ENCODE measurements around the gene RER1. TPM values are rescaled to one million over a fixed set of nuclear protein-coding genes. Genes with fewer than 3 reads are reported as not detected.
A peak's percentile ranks its signal among the peaks of the same experiment; 100 is the strongest.

RER1 gene, protein sequence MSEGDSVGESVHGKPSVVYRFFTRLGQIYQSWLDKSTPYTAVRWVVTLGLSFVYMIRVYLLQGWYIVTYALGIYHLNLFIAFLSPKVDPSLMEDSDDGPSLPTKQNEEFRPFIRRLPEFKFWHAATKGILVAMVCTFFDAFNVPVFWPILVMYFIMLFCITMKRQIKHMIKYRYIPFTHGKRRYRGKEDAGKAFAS
- 100 to 1,000 TPM; 120 to 131 TPM for total RNA-seq

DNA sequence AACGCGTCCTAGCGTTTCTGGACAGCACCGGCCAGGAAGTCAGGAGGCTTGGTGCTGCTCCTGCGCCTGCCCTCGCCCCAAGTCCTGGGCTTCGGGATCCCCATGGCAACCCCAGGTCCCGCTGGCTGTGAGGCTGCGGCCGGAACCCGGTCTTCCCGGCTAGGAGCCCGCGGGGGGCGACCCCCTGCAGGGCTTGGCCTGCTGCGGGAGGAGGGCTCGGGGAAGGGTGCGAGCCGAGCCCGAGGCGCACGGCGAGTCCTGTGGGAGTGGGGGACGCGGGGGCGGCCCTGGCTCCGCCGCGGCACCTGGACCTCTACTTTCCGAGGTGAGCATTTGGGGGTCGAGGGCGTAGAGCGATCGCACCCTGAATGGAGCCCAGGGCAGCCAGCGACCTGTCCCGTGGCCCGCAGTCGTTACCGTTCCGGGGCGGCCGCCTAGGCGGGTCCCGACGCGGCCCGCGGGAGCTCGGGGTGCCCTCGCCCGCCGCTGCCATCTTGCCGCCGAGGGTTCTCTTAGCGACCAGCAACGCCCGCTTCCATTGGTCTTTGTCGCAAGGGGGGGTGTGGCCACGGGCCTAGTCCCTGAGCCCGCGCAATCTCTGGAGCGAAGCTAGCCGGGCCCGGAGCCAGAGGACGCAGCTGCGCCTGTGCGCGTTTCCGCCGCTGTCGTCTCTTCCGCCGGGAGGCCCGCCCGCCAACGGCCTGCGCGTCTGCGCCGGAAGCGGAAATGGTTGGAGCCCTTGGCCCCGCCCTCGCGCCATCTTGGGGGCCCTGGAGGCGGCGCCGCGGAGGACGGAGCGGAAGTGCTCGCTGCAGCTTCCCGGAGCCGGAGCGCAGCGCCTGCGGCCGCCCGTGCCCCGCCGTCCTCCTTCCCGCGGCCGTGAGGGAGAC, at the start of gene RER1, which contains the start of gene MORN1:
Gene RER1, plus strand, starts transcription at position 801 of the 890 bp plus-strand sequence. CDS start 3,950 bp downstream, outside the sequence.
Gene MORN1, minus strand, starts transcription at position 514 of the 890 bp plus-strand sequence. Its CDS starts 21 bp downstream, at position 493.
- H3K4me3 Mint-ChIP-seq: peak within 1 kb of the TSS; percentile 92
- ATAC-seq: peak; percentile 99
- H3K36me3 Mint-ChIP-seq (ENCODE audit: low read depth): peaks cover 22% of the 10 kb centered on the region
- POLR2A ChIA-PET: interaction anchor here (1.0 to 2.5 kb wide), 6 partner anchors 9 to 203 kb away, joined by 3 to 6 read pairs (median 4); no protein-coding TSS in a partner anchor
- CTCF ChIA-PET: interaction anchor here (0.7 to 6.2 kb wide), 6 partner anchors 8 to 196 kb away, joined by 3 to 35 read pairs (median 4); partner anchors contain the start of gene FAAP20
- H3K27ac Mint-ChIP-seq: peak within 1 kb of the TSS; percentile 90
- TF ChIP-seq, protein P1, sequence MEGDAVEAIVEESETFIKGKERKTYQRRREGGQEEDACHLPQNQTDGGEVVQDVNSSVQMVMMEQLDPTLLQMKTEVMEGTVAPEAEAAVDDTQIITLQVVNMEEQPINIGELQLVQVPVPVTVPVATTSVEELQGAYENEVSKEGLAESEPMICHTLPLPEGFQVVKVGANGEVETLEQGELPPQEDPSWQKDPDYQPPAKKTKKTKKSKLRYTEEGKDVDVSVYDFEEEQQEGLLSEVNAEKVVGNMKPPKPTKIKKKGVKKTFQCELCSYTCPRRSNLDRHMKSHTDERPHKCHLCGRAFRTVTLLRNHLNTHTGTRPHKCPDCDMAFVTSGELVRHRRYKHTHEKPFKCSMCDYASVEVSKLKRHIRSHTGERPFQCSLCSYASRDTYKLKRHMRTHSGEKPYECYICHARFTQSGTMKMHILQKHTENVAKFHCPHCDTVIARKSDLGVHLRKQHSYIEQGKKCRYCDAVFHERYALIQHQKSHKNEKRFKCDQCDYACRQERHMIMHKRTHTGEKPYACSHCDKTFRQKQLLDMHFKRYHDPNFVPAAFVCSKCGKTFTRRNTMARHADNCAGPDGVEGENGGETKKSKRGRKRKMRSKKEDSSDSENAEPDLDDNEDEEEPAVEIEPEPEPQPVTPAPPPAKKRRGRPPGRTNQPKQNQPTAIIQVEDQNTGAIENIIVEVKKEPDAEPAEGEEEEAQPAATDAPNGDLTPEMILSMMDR (IDR thresholded peaks at IDR 0.05): no peak
- H3K27me3 Mint-ChIP-seq: no peaks in the 10 kb centered on the region
- peaks cover 39% of the 10 kb centered on the region for H3K4me1 Mint-ChIP-seq (ENCODE audit: low read depth)
- peak; percentile 99 for DNase-seq
- no peaks in the 10 kb centered on the region for H3K9me3 Mint-ChIP-seq
- intact Hi-C loops (cut with micrococcal nuclease): no loop called here

GRCh38 chr1:2342384-2343022, 49.1 kb upstream of the RER1 start:
- Mint-ChIP-seq H3K4me1 (ENCODE audit: low read depth) (no peaks in the 10 kb centered on the region), H3K27me3 (no peaks in the 10 kb centered on the region), H3K27ac (no peak overlapping the region), H3K36me3 (ENCODE audit: low read depth) (no peaks in the 10 kb centered on the region), H3K9me3 (no peaks in the 10 kb centered on the region), H3K4me3 (no peak overlapping the region)
- DNase-seq (no peak), ATAC-seq (no peak)
- TF ChIP-seq, protein P1 (IDR thresholded peaks at IDR 0.05): no peak
- intact Hi-C loops (cut with micrococcal nuclease): no loop called here
- POLR2A ChIA-PET: no interaction called here
- CTCF ChIA-PET: no interaction called here

DNA sequence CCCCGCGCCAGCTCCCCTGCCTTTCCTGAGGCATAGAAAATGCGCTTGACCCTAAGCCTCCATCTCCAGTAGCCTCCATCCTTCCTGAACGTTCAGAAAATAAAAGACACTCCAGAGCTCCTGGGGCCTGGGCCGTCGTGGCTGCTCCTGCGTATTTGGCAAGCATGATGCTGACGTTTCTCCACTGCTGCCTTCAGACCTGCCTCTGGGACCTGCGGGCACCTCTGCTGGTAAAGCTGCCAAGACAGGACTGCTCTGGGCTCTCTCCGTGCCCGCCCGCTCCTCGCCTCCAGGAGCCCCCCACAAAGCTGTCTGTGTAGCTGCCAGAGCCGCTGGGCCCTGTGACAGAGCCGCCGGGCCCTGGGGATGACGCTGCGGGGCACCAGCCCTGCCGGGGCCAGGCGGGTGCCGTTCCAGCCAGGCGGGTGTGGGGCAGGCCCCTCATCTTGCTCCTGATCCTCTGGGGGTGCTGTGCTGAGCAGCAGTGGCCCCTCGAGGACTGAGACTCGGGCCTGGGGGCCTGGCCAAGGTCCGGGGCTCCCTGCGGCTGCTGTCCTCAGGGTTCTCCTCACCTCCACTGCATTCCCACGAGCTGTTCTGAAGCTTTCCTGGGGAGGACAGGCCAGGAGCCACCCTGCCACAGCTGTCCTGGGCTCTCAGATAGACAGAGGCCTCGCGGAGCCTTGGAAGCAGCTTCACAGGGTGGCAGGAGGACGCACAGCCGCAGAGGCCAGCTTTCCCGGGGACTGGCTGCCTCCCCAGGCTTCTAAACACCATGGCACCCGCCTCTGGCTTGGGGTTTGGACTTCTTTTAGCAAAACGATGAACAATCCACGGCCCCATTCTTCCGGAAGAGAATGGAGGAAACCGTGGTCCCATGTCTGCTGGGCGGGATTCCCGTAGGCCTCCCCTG, 48.4 kb upstream of the RER1 start:
- ATAC-seq (no peak), DNase-seq (no peak)
- intact Hi-C loops (cut with micrococcal nuclease): no loop called here
- TF ChIP-seq, protein P1 (IDR thresholded peaks at IDR 0.05): no peak
- ChIA-PET POLR2A (no interaction called here), CTCF (no interaction called here)
- no peaks in the 10 kb centered on the region for H3K4me1 Mint-ChIP-seq (ENCODE audit: low read depth)
- no peaks in the 10 kb centered on the region for H3K9me3 Mint-ChIP-seq
- no peaks in the 10 kb centered on the region for H3K36me3 Mint-ChIP-seq (ENCODE audit: low read depth)
- H3K27ac Mint-ChIP-seq: no peak overlapping the region
- no peak overlapping the region for H3K4me3 Mint-ChIP-seq
- H3K27me3 Mint-ChIP-seq: no peaks in the 10 kb centered on the region

- H3K27ac Mint-ChIP-seq: no peak overlapping the region
- DNase-seq (no peak), ATAC-seq (no peak)
- no peaks in the 10 kb centered on the region for H3K4me1 Mint-ChIP-seq (ENCODE audit: low read depth)
- intact Hi-C loops (cut with micrococcal nuclease): no loop called here
- no peak overlapping the region for H3K4me3 Mint-ChIP-seq
- H3K27me3 Mint-ChIP-seq: no peaks in the 10 kb centered on the region
- no peaks in the 10 kb centered on the region for H3K36me3 Mint-ChIP-seq (ENCODE audit: low read depth)
- ChIA-PET CTCF (no interaction called here), POLR2A (no interaction called here)
- no peaks in the 10 kb centered on the region for H3K9me3 Mint-ChIP-seq
- TF ChIP-seq, protein P1 (IDR thresholded peaks at IDR 0.05): no peak
Observed at GRCh38 chr1:2344121-2344681, 47.4 kb upstream of the RER1 start.

Measured in activated CD8-positive, alpha-beta T cell treated with anti-CD3 and anti-CD28 coated beads for 36 hours (primary cell).